IMR-90 (cell line): Measurements from ENCODE around the gene KRTAP10-3.

Experiments used
- CEBPB ChIP-seq: IDR thresholded peaks from 2 replicates; pipeline ENCODE4 v1.6.1; 2012; ENCODE audit warnings: low read depth, low read length, improper control_type of control experiment
- MAZ ChIP-seq: IDR thresholded peaks from 2 replicates; pipeline ENCODE4 v1.6.1; 2012; ENCODE audit warnings: low read depth, mild to moderate bottlenecking, low read length, improper control_type of control experiment, moderate library complexity, borderline replicate concordance
- MXI1 ChIP-seq: IDR thresholded peaks from 2 replicates; pipeline ENCODE4 v1.6.1; 2012; ENCODE audit warnings: low read depth, mild to moderate bottlenecking, low read length, moderate library complexity, borderline replicate concordance
- POLR2A ChIP-seq: IDR thresholded peaks from 2 replicates; pipeline ENCODE4 v1.6.1; 2012; ENCODE audit warnings: mild to moderate bottlenecking, low read depth, low read length
- RAD21 ChIP-seq: IDR thresholded peaks from 2 replicates; pipeline ENCODE4 v1.6.1; 2012; ENCODE audit warnings: low read length, improper control_type of control experiment
- RFX5 ChIP-seq: IDR thresholded peaks from 2 replicates; pipeline ENCODE4 v1.8.0; 2012; ENCODE audit warnings: low read depth, mild to moderate bottlenecking, low read length, moderate library complexity
- SMC3 ChIP-seq: fragments of 150-350 bp; IDR thresholded peaks from 2 replicates; pipeline ENCODE4 v1.6.1; 2016; ENCODE audit warnings: low read depth, mild to moderate bottlenecking, antibody characterized with exemption, low read length, moderate library complexity
- TF ChIP-seq, protein P1 (sequence below): conservative IDR thresholded peaks from 2 replicates; pipeline ENCODE4 v1.5.1; 2012; ENCODE audit warnings: mild to moderate bottlenecking, low read depth, low read length, improper control_type of control experiment
- TF ChIP-seq, protein P2 (sequence below): fragments of 150-350 bp; IDR thresholded peaks from 2 replicates; pipeline ENCODE4 v1.6.1; 2016; ENCODE audit warnings: low read depth, mild to moderate bottlenecking, low read length, moderate library complexity, borderline replicate concordance
- TF ChIP-seq, protein P3 (sequence below): fragments of 150-350 bp; IDR thresholded peaks from 2 replicates; pipeline ENCODE4 v1.6.1; 2017; ENCODE audit warnings: mild to moderate bottlenecking, antibody characterized with exemption, low read length, low read depth

DNA sequence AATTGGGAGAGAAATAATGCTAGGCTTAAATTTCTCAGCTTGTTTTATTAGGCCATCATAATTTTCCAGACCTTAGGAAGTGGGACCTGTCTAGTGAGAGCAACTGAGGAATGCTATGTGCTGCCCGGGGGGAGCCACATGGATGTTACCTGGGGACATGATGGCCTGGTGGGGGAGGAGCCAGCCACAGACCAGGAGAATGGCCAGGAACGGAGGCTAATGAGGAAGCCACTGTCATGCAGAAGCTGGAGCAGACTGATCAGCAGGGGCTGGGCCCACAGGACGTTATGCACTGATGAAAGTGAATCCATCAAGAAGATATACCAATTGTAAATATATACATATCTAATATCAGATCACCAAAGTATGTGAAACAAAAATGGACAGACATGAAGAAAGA is 14.0 kb downstream of the KRTAP10-3 start:
- TF ChIP-seq SMC3, result no peak
- no peak for TF ChIP-seq RFX5
- TF ChIP-seq, protein P1, sequence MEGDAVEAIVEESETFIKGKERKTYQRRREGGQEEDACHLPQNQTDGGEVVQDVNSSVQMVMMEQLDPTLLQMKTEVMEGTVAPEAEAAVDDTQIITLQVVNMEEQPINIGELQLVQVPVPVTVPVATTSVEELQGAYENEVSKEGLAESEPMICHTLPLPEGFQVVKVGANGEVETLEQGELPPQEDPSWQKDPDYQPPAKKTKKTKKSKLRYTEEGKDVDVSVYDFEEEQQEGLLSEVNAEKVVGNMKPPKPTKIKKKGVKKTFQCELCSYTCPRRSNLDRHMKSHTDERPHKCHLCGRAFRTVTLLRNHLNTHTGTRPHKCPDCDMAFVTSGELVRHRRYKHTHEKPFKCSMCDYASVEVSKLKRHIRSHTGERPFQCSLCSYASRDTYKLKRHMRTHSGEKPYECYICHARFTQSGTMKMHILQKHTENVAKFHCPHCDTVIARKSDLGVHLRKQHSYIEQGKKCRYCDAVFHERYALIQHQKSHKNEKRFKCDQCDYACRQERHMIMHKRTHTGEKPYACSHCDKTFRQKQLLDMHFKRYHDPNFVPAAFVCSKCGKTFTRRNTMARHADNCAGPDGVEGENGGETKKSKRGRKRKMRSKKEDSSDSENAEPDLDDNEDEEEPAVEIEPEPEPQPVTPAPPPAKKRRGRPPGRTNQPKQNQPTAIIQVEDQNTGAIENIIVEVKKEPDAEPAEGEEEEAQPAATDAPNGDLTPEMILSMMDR, result no peak
- TF ChIP-seq, protein P2, sequence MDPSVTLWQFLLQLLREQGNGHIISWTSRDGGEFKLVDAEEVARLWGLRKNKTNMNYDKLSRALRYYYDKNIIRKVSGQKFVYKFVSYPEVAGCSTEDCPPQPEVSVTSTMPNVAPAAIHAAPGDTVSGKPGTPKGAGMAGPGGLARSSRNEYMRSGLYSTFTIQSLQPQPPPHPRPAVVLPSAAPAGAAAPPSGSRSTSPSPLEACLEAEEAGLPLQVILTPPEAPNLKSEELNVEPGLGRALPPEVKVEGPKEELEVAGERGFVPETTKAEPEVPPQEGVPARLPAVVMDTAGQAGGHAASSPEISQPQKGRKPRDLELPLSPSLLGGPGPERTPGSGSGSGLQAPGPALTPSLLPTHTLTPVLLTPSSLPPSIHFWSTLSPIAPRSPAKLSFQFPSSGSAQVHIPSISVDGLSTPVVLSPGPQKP, result no peak
- no peak for TF ChIP-seq POLR2A
- TF ChIP-seq, protein P3, sequence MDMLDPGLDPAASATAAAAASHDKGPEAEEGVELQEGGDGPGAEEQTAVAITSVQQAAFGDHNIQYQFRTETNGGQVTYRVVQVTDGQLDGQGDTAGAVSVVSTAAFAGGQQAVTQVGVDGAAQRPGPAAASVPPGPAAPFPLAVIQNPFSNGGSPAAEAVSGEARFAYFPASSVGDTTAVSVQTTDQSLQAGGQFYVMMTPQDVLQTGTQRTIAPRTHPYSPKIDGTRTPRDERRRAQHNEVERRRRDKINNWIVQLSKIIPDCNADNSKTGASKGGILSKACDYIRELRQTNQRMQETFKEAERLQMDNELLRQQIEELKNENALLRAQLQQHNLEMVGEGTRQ, result no peak
- no peak for TF ChIP-seq CEBPB
- TF ChIP-seq MXI1, result no peak
- TF ChIP-seq MAZ, result no peak
- TF ChIP-seq RAD21, result no peak
